SK-N-SH treated with all-trans-retinoic acid at 6 μM for 48 hours (cell line): Measurements from ENCODE around the gene CXCL5.

Experiments used
- ATAC-seq: fragments of 200-7000 bp; cut with Tn5 transposase; 3 replicates; pipeline ENCODE4 v1.9.1; 2020; ENCODE audit warnings: mild to moderate bottlenecking, moderate library complexity
- ARNTL ChIP-seq: fragments of 450-650 bp; formaldehyde crosslinking; IDR thresholded peaks from 2 replicates; pipeline ENCODE4 v1.5.0; 2020; ENCODE audit warnings: low read depth, mild to moderate bottlenecking, moderate library complexity, borderline replicate concordance
- BACH2 ChIP-seq: fragments of 250-450 bp; sonication (Bioruptor Pico); IDR thresholded peaks from 2 replicates; pipeline ENCODE4 v1.9.0; 2021; ENCODE audit warnings: mild to moderate bottlenecking, borderline replicate concordance
- CSDC2 ChIP-seq: fragments of 250-450 bp; sonication (Bioruptor Pico); IDR thresholded peaks from 2 replicates; pipeline ENCODE4 v1.5.0; 2020; ENCODE audit warnings: mild to moderate bottlenecking, moderate library complexity
- GLIS3 ChIP-seq: fragments of 250-450 bp; sonication (Bioruptor Pico); IDR thresholded peaks from 2 replicates; pipeline ENCODE4 v1.5.0; 2020; ENCODE audit warnings: mild to moderate bottlenecking, moderate library complexity
- ISL1 ChIP-seq: fragments of 250-450 bp; sonication (Bioruptor Pico); IDR thresholded peaks from 2 replicates; pipeline ENCODE4 v2.1.2; 2022; ENCODE audit warnings: mild to moderate bottlenecking, moderate library complexity
- OSR1 ChIP-seq: fragments of 250-450 bp; sonication (Bioruptor Pico); IDR thresholded peaks from 2 replicates; pipeline ENCODE4 v1.8.0; 2022; ENCODE audit warnings: moderate library complexity, mild to moderate bottlenecking, inconsistent platforms
- PPARA ChIP-seq: fragments of 250-450 bp; sonication (Bioruptor Pico); IDR thresholded peaks from 2 replicates; pipeline ENCODE4 v1.5.0; 2020; ENCODE audit warnings: mild to moderate bottlenecking, borderline replicate concordance
- RARB ChIP-seq: fragments of 250-450 bp; sonication (Bioruptor Pico); IDR thresholded peaks from 2 replicates; pipeline ENCODE4 v1.8.0; 2021; ENCODE audit warnings: mild to moderate bottlenecking, moderate library complexity
- TCF4 ChIP-seq: fragments of 250-450 bp; sonication (Bioruptor Pico); IDR thresholded peaks from 2 replicates; pipeline ENCODE4 v1.8.0; 2021; ENCODE audit warnings: mild to moderate bottlenecking, moderate library complexity, borderline replicate concordance
- TOX ChIP-seq: fragments of 250-450 bp; sonication (Bioruptor Pico); IDR thresholded peaks from 2 replicates; pipeline ENCODE4 v1.8.0; 2021; ENCODE audit warnings: mild to moderate bottlenecking, moderate library complexity, borderline replicate concordance
- ZC3H10 ChIP-seq: fragments of 250-450 bp; sonication (Bioruptor Pico); IDR thresholded peaks from 2 replicates; pipeline ENCODE4 v1.5.1; 2021; ENCODE audit warnings: mild to moderate bottlenecking, moderate library complexity
- ZFP3 ChIP-seq: fragments of 250-450 bp; sonication (Bioruptor Pico); IDR thresholded peaks from 2 replicates; pipeline ENCODE4 v1.5.0; 2020; ENCODE audit warnings: mild to moderate bottlenecking, moderate library complexity
- ZFP30 ChIP-seq: fragments of 450-650 bp; formaldehyde crosslinking; IDR thresholded peaks from 2 replicates; pipeline ENCODE4 v1.5.0; 2022; ENCODE audit warnings: mild to moderate bottlenecking, moderate library complexity
- ZNF565 ChIP-seq: fragments of 450-650 bp; formaldehyde crosslinking; conservative IDR thresholded peaks from 2 replicates; pipeline ENCODE4 v1.5.0; 2020; ENCODE audit warnings: low read depth, mild to moderate bottlenecking, moderate library complexity
- ZNF70 ChIP-seq: fragments of 450-650 bp; formaldehyde crosslinking; IDR thresholded peaks from 2 replicates; pipeline ENCODE4 v1.5.0; 2020; ENCODE audit warnings: mild to moderate bottlenecking, moderate library complexity
- TF ChIP-seq, protein P1 (sequence below): fragments of 250-450 bp; sonication (Bioruptor Pico); IDR thresholded peaks from 2 replicates; pipeline ENCODE4 v1.8.0; 2021; ENCODE audit warnings: low read depth, mild to moderate bottlenecking, moderate library complexity, borderline replicate concordance
- TF ChIP-seq, protein P2 (sequence below): fragments of 250-450 bp; sonication (Bioruptor Pico); IDR thresholded peaks from 2 replicates; pipeline ENCODE4 v1.5.1; 2021; ENCODE audit warnings: mild to moderate bottlenecking, moderate library complexity
- TF ChIP-seq, protein P3 (sequence below): fragments of 250-450 bp; sonication (Bioruptor Pico); IDR thresholded peaks from 2 replicates; pipeline ENCODE4 v1.5.1; 2020; ENCODE audit warnings: low read depth, mild to moderate bottlenecking, moderate library complexity
- TF ChIP-seq, protein P4 (sequence below): fragments of 250-450 bp; sonication (Bioruptor Pico); IDR thresholded peaks from 2 replicates; pipeline ENCODE4 v1.8.0; 2020; ENCODE audit warnings: mild to moderate bottlenecking, moderate library complexity, borderline replicate concordance
- TF ChIP-seq, protein P5 (sequence below): fragments of 250-450 bp; sonication (Bioruptor Pico); IDR thresholded peaks from 2 replicates; pipeline ENCODE4 v1.5.0; 2020; ENCODE audit warnings: mild to moderate bottlenecking, moderate library complexity

CXCL5 gene

DNA sequence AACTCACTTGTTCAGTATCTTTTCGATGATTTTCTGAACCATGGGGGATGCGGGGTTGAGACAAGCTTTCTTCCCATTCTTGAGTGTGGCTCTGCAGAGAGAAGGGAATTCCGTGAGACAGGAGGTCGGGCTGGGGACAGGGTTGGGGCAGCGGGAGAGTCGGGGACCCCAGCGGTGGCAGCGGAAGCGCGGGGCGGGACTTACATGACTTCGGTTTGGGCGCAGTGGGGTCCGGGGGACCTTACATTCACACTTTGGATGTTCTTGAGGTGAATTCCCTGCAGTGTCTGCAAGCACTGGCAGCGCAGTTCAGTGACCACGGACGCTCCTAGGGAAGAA is 39.6 kb upstream of the CXCL5 start (continued):
- TF ChIP-seq BACH2: no peak
- TF ChIP-seq, all 23 proteins: peak for 0

DNA sequence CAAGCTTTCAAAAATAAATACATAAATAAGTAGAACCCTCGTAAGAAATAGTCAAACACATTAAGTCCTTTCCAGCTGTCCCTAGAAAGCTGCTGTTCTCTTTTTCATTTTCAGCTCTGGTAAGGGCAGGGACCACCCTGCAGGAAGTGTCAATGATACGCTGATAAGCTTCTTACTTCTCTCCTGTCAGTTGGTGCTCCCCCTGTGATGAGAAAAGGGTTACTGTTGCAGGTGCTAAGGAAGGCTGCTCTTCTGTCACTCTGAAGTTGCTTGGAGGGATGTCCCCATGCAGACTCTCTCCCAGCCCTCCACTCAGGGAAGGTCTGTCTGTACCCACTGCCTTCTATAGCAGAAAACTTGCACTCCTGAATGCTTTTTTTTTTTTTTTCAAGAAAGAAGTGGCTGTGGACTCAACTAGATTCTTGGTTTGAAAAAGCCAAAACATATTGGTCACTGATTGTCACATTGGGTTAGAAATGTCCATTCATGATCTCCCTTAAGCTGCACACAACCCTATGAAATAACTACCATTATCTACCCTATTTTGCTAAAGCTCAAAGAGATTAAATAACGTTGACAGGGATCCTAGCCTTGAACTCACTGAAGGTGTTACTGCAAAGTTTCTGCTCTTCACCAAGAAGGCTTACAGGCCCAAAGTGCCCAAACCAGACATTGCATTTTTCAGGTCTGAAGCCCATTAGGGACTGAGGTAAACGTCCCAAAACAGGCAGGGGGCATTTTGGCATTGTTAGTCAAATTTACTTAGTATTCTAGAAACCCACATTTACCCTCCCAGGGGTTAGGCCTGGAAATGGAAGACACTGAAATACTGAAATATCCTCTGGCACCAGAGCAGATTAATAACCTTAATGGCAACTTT is 38.8 kb upstream of the CXCL5 start:
- TF ChIP-seq ZNF70 (no peak), BACH2 (no peak), ZFP3 (no peak), TOX (CRISPR knock-in tag) (no peak), ARNTL (CRISPR knock-in tag) (no peak), PPARA (CRISPR knock-in tag) (no peak), OSR1 (CRISPR knock-in tag) (no peak), ZNF565 (CRISPR knock-in tag) (no peak), GLIS3 (CRISPR knock-in tag) (no peak), CSDC2 (CRISPR knock-in tag) (no peak), TCF4 (no peak), ZFP30 (no peak), ZC3H10 (no peak), RARB (CRISPR knock-in tag) (no peak)
- TF ChIP-seq, protein P1, sequence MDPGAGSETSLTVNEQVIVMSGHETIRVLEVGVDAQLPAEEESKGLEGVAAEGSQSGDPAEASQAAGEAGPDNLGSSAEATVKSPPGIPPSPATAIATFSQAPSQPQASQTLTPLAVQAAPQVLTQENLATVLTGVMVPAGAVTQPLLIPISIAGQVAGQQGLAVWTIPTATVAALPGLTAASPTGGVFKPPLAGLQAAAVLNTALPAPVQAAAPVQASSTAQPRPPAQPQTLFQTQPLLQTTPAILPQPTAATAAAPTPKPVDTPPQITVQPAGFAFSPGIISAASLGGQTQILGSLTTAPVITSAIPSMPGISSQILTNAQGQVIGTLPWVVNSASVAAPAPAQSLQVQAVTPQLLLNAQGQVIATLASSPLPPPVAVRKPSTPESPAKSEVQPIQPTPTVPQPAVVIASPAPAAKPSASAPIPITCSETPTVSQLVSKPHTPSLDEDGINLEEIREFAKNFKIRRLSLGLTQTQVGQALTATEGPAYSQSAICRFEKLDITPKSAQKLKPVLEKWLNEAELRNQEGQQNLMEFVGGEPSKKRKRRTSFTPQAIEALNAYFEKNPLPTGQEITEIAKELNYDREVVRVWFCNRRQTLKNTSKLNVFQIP: no peak
- TF ChIP-seq, protein P2, sequence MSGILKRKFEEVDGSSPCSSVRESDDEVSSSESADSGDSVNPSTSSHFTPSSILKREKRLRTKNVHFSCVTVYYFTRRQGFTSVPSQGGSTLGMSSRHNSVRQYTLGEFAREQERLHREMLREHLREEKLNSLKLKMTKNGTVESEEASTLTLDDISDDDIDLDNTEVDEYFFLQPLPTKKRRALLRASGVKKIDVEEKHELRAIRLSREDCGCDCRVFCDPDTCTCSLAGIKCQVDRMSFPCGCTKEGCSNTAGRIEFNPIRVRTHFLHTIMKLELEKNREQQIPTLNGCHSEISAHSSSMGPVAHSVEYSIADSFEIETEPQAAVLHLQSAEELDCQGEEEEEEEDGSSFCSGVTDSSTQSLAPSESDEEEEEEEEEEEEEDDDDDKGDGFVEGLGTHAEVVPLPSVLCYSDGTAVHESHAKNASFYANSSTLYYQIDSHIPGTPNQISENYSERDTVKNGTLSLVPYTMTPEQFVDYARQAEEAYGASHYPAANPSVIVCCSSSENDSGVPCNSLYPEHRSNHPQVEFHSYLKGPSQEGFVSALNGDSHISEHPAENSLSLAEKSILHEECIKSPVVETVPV (CRISPR knock-in tag): no peak
- TF ChIP-seq, protein P3, sequence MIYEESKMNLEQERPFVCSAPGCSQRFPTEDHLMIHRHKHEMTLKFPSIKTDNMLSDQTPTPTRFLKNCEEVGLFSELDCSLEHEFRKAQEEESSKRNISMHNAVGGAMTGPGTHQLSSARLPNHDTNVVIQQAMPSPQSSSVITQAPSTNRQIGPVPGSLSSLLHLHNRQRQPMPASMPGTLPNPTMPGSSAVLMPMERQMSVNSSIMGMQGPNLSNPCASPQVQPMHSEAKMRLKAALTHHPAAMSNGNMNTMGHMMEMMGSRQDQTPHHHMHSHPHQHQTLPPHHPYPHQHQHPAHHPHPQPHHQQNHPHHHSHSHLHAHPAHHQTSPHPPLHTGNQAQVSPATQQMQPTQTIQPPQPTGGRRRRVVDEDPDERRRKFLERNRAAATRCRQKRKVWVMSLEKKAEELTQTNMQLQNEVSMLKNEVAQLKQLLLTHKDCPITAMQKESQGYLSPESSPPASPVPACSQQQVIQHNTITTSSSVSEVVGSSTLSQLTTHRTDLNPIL: no peak
- TF ChIP-seq, protein P4, sequence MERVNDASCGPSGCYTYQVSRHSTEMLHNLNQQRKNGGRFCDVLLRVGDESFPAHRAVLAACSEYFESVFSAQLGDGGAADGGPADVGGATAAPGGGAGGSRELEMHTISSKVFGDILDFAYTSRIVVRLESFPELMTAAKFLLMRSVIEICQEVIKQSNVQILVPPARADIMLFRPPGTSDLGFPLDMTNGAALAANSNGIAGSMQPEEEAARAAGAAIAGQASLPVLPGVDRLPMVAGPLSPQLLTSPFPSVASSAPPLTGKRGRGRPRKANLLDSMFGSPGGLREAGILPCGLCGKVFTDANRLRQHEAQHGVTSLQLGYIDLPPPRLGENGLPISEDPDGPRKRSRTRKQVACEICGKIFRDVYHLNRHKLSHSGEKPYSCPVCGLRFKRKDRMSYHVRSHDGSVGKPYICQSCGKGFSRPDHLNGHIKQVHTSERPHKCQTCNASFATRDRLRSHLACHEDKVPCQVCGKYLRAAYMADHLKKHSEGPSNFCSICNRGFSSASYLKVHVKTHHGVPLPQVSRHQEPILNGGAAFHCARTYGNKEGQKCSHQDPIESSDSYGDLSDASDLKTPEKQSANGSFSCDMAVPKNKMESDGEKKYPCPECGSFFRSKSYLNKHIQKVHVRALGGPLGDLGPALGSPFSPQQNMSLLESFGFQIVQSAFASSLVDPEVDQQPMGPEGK (CRISPR knock-in tag): no peak
- ATAC-seq: no peak

DNA sequence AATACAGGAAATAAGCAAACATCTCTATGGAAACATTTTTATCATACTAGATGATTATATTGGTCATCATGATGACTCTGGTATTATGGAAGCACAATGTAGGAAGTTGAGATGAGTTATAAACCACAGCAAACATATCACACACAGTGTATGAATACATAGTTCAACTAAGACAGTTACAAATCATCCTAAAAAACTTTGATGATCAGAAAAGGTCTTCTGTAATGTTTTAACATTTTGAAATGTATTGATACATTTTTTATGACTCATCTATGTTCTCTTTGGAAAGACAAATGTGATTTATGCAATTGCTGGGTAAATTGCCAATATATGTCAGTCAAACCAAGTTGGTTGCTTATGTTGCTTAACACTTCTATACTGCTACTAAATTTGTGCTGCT is 35.3 kb upstream of the CXCL5 start:
- no peak for ATAC-seq
- TF ChIP-seq ZC3H10: no peak
- no peak for TF ChIP-seq GLIS3 (CRISPR knock-in tag)
- TF ChIP-seq ISL1: no peak
- TF ChIP-seq ZNF565 (CRISPR knock-in tag): no peak
- TF ChIP-seq, protein P1: no peak

DNA sequence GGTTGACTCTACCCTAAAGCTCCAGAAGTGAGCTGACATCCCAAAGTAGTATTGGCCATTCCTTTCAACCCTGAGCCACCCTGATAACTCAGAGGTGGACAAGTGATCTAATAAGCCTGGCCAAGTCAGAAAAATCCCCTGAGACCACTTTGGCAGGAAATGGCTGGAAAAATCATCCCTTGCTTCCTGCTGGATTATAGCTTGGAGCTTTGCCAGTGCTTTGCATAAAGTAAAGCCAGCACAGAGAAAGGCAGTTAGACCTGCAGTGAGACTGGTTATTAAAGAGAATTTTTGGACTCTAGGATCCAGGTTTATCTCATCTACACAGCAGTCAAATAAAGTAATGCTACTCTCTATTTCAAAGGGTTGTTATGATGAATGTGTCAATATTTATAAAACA is 33.6 kb upstream of the CXCL5 start:
- no peak for ATAC-seq
- TF ChIP-seq PPARA (CRISPR knock-in tag) (no peak), ZNF565 (CRISPR knock-in tag) (no peak), CSDC2 (CRISPR knock-in tag) (no peak), ISL1 (no peak), BACH2 (no peak)
- TF ChIP-seq, protein P4 (CRISPR knock-in tag): no peak
- TF ChIP-seq, protein P2 (CRISPR knock-in tag): no peak
- TF ChIP-seq, protein P5, sequence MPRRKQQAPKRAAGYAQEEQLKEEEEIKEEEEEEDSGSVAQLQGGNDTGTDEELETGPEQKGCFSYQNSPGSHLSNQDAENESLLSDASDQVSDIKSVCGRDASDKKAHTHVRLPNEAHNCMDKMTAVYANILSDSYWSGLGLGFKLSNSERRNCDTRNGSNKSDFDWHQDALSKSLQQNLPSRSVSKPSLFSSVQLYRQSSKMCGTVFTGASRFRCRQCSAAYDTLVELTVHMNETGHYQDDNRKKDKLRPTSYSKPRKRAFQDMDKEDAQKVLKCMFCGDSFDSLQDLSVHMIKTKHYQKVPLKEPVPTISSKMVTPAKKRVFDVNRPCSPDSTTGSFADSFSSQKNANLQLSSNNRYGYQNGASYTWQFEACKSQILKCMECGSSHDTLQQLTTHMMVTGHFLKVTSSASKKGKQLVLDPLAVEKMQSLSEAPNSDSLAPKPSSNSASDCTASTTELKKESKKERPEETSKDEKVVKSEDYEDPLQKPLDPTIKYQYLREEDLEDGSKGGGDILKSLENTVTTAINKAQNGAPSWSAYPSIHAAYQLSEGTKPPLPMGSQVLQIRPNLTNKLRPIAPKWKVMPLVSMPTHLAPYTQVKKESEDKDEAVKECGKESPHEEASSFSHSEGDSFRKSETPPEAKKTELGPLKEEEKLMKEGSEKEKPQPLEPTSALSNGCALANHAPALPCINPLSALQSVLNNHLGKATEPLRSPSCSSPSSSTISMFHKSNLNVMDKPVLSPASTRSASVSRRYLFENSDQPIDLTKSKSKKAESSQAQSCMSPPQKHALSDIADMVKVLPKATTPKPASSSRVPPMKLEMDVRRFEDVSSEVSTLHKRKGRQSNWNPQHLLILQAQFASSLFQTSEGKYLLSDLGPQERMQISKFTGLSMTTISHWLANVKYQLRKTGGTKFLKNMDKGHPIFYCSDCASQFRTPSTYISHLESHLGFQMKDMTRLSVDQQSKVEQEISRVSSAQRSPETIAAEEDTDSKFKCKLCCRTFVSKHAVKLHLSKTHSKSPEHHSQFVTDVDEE: no peak
